ENCODE results near the gene CLEC16A.
A peak's percentile ranks its signal among the peaks of the same experiment; 100 is the strongest.
"Not testable (repeated sequence)": the region's sequence is repeated elsewhere in the genome, so short reads cannot be mapped to it uniquely, and the experiment has no call there.

Gene CLEC16A

GRCh38 chr16:10965440-10966061, 21.2 kb downstream of the CLEC16A start:
- H3K36me3 Mint-ChIP-seq = peaks cover 38% of the 10 kb centered on the region
- ATAC-seq (peak; percentile 69), DNase-seq (ENCODE audit: low spot score in 2 of 2) (peak; percentile 27 to 80)
- H3K27ac Mint-ChIP-seq = peak overlapping the region; percentile 94
- H3K4me3 Mint-ChIP-seq = peak overlapping the region; percentile 67
- peaks cover 6% of the 10 kb centered on the region for H3K9me3 Mint-ChIP-seq
- H3K4me1 Mint-ChIP-seq = peaks cover 54% of the 10 kb centered on the region

- Mint-ChIP-seq H3K27ac (peak overlapping the region; percentile 94), H3K4me3 (peak overlapping the region; percentile 67), H3K4me1 (peaks cover 49% of the 10 kb centered on the region)
These were observed 21.8 kb downstream of the CLEC16A start for GRCh38 chr16:10966129-10966528.

DNA sequence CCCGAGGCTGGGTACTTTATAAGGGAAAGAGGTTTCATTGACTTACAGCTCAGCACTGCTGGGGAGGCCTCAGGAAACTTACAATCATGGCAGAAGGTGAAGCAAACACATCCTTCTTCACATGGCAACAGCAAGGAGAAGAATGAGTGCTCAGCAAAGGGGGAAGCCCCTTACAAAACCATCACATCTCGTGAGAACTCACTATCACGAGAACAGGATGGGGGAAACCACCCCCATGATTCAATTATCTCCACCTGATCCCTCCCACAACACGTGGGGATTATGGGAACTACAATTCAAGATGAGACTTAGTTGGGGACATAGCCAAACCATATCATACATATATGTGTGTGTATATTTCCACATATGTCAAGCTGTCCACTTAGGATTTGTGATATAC, 22.2 kb downstream of the CLEC16A start:
- peaks cover 49% of the 10 kb centered on the region for H3K36me3 Mint-ChIP-seq
- ATAC-seq; DNase-seq (ENCODE audit: low spot score in 2 of 2); H3K9me3 Mint-ChIP-seq: not testable (repeated sequence)
- H3K4me3 Mint-ChIP-seq = peak overlapping the region; percentile 67
- peaks cover 48% of the 10 kb centered on the region for H3K4me1 Mint-ChIP-seq
- H3K27ac Mint-ChIP-seq = peak overlapping the region; percentile 94

More at GRCh38 chr16:10966129-10966528, 21.8 kb downstream of the CLEC16A start:
- ATAC-seq (no peak), DNase-seq (ENCODE audit: low spot score in 2 of 2) (no peak)
- peaks cover 6% of the 10 kb centered on the region for H3K9me3 Mint-ChIP-seq
- H3K36me3 Mint-ChIP-seq = peaks cover 44% of the 10 kb centered on the region

DNA sequence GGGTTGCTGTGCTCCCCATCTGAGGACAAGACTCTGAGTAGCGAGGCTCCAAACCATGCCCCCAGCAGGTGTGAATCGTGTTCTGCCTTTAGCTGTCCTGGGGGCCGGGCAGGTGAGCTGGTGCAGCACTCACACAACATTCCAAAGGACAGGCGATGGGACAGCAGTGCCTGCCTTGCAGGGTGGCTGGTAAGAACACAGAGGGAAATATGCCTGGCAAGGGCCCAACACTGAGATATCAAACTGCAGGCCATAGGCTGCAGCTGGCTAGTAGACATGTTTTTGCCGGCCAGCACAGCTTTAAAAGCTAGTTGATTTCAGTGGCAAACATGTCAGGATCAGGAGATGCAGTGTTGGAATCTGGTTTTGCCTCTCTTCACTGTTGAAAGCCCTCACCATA, 23.6 kb downstream of the CLEC16A start:
- no peak for ATAC-seq
- H3K4me1 Mint-ChIP-seq = peaks cover 62% of the 10 kb centered on the region
- no peak overlapping the region for H3K4me3 Mint-ChIP-seq
- H3K36me3 Mint-ChIP-seq = peaks cover 57% of the 10 kb centered on the region
- peaks cover 6% of the 10 kb centered on the region for H3K9me3 Mint-ChIP-seq
- no peak overlapping the region for H3K27ac Mint-ChIP-seq
- DNase-seq (ENCODE audit: low spot score in 2 of 2) = no peak

GRCh38 chr16:10968498-10968897, 24.1 kb downstream of the CLEC16A start:
- Mint-ChIP-seq H3K27ac (no peak overlapping the region), H3K4me1 (peaks cover 67% of the 10 kb centered on the region), H3K9me3 (peaks cover 6% of the 10 kb centered on the region), H3K36me3 (peaks cover 57% of the 10 kb centered on the region), H3K4me3 (no peak overlapping the region)
- DNase-seq (ENCODE audit: low spot score in 2 of 2) (no peak), ATAC-seq (no peak)

- Mint-ChIP-seq H3K36me3 (peaks cover 62% of the 10 kb centered on the region), H3K4me3 (no peak overlapping the region), H3K4me1 (peaks cover 60% of the 10 kb centered on the region), H3K9me3 (peaks cover 6% of the 10 kb centered on the region), H3K27ac (no peak overlapping the region)
- ATAC-seq = no peak
- no peak for DNase-seq (ENCODE audit: low spot score in 2 of 2)
These were observed 25.3 kb downstream of the CLEC16A start for GRCh38 chr16:10969615-10970014.

DNA sequence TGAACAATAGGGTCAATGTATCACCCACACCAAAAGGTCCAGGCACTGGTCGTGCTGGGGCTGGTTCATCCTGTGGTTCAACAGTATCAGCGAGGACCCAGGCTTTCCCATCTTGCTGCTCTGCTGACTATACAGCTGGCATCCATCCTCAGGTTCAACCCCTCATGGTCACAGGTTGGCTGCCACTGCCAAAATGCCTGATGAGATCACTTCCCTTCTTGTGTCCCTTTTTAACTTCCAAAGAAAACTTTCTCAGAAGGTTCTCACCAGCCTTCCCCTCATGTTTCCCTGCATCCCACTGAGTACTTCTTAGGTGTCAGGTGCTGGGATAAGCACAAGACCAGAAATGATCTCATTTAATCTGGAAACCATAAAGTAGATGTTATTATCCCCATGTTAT, 25.7 kb downstream of the CLEC16A start:
- peaks cover 6% of the 10 kb centered on the region for H3K9me3 Mint-ChIP-seq
- no peak overlapping the region for H3K4me3 Mint-ChIP-seq
- no peak for DNase-seq (ENCODE audit: low spot score in 2 of 2)
- no peak for ATAC-seq
- peaks cover 66% of the 10 kb centered on the region for H3K36me3 Mint-ChIP-seq
- no peak overlapping the region for H3K27ac Mint-ChIP-seq
- H3K4me1 Mint-ChIP-seq = peaks cover 59% of the 10 kb centered on the region

DNA sequence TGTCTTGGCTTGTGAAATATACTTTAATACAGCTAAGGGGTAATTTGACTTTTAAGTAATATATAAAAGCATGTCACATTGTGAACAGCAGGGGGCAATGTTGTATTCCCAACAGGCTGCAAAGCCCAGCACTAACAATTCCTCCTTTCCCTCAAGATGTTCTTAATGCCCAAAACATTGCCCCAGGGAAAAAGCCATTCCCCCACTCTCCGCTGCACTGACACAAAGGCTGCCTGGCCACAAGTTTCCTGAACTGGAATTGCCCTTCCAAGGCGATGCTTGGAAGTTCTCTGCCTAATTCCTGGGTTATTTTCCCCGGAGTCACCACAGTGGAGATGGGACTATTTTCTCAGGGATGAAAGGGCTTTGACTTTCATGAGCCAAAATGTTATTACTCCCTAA, 27.2 kb downstream of the CLEC16A start:
- Mint-ChIP-seq H3K36me3 (peaks cover 72% of the 10 kb centered on the region), H3K4me3 (no peak overlapping the region), H3K9me3 (no peaks in the 10 kb centered on the region), H3K4me1 (peaks cover 44% of the 10 kb centered on the region), H3K27ac (no peak overlapping the region)
- no peak for ATAC-seq
- no peak for DNase-seq (ENCODE audit: low spot score in 2 of 2)

DNA sequence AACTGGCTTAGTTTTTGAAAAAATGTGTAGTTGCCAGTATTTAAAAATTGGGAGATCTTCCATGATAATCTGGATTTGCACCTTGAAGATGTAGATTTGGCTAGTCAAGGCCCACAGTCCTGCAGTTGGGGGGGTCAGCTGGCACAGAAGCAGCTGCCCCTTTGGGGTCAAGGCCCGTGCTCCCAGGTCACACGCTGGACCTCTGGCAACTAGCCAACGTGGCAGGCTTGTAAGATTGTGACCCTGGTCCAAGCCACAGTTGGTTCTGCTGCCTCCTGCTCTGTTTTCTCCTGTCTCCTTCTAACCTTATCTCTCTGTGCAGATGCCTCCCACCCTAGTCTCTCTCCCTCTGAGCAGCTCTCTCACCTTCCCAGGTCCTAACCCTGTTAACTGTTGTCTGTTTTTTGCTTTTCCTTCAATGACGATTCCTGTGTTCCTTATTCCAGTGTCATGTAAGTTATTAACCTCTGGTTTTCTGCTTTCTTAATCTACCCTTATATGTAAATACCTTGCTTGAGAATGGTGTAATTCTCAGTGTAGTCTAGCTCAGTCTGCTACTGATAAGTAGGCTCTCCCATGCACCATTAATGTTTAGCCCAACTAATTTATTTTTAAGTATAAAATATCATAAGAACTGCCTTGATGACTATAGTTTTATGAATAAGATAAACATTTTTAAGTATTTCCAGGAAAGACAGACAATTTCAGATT, 27.9 kb downstream of the CLEC16A start:
- DNase-seq (ENCODE audit: low spot score in 2 of 2) (no peak), ATAC-seq (no peak)
- Mint-ChIP-seq H3K4me1 (peaks cover 37% of the 10 kb centered on the region), H3K27ac (peak overlapping the region; percentile 57), H3K36me3 (peaks cover 73% of the 10 kb centered on the region), H3K4me3 (peak overlapping the region; percentile 38), H3K9me3 (no peaks in the 10 kb centered on the region)

- peak overlapping the region; percentile 38 for H3K4me3 Mint-ChIP-seq
- peaks cover 41% of the 10 kb centered on the region for H3K4me1 Mint-ChIP-seq
- no peaks in the 10 kb centered on the region for H3K9me3 Mint-ChIP-seq
- ATAC-seq (peak; percentile 45), DNase-seq (ENCODE audit: low spot score in 2 of 2) (no peak)
- H3K36me3 Mint-ChIP-seq = peaks cover 77% of the 10 kb centered on the region
- H3K27ac Mint-ChIP-seq = peak overlapping the region; percentile 57
These were observed 28.6 kb downstream of the CLEC16A start for GRCh38 chr16:10972819-10973464.

- H3K4me1 Mint-ChIP-seq = peaks cover 42% of the 10 kb centered on the region
- H3K9me3 Mint-ChIP-seq = no peaks in the 10 kb centered on the region
- DNase-seq (ENCODE audit: low spot score in 2 of 2) (no peak), ATAC-seq (no peak)
- no peak overlapping the region for H3K4me3 Mint-ChIP-seq
- H3K27ac Mint-ChIP-seq = no peak overlapping the region
- peaks cover 97% of the 10 kb centered on the region for H3K36me3 Mint-ChIP-seq
These were observed 32.3 kb downstream of the CLEC16A start for GRCh38 chr16:10976634-10977033.

GRCh38 chr16:10978124-10978523, 33.8 kb downstream of the CLEC16A start:
- no peak overlapping the region for H3K4me3 Mint-ChIP-seq
- peaks cover 40% of the 10 kb centered on the region for H3K4me1 Mint-ChIP-seq

GRCh38 chr16:10978871-10979446, 34.6 kb downstream of the CLEC16A start:
- peaks cover 88% of the 10 kb centered on the region for H3K36me3 Mint-ChIP-seq
- H3K27ac Mint-ChIP-seq = peak overlapping the region; percentile 10

More at GRCh38 chr16:10978124-10978523, 33.8 kb downstream of the CLEC16A start:
- Mint-ChIP-seq H3K27ac (peak overlapping the region; percentile 54), H3K9me3 (no peaks in the 10 kb centered on the region), H3K36me3 (peaks cover 96% of the 10 kb centered on the region)
- no peak for ATAC-seq
- DNase-seq (ENCODE audit: low spot score in 2 of 2) = no peak

GRCh38 chr16:10979717-10980601, 35.6 kb downstream of the CLEC16A start:
- peaks cover 87% of the 10 kb centered on the region for H3K36me3 Mint-ChIP-seq
- no peak for ATAC-seq
- peak overlapping the region; percentile 10 for H3K27ac Mint-ChIP-seq

More at GRCh38 chr16:10978871-10979446, 34.6 kb downstream of the CLEC16A start:
- ATAC-seq (no peak), DNase-seq (ENCODE audit: low spot score in 2 of 2) (no peak)
- H3K4me1 Mint-ChIP-seq = peaks cover 43% of the 10 kb centered on the region
- no peak overlapping the region for H3K4me3 Mint-ChIP-seq
- H3K9me3 Mint-ChIP-seq = no peaks in the 10 kb centered on the region

More at GRCh38 chr16:10979717-10980601, 35.6 kb downstream of the CLEC16A start:
- Mint-ChIP-seq H3K9me3 (no peaks in the 10 kb centered on the region), H3K4me1 (peaks cover 44% of the 10 kb centered on the region), H3K4me3 (peak overlapping the region; percentile 75)
- no peak for DNase-seq (ENCODE audit: low spot score in 2 of 2)
